Activated effector memory CD4-positive, alpha-beta T cell treated with Interleukin-2 at 50 U/mL for 16 hours (primary cell): Measurements from ENCODE around the gene ID2.
"Not testable (repeated sequence)": the region's sequence is repeated elsewhere in the genome, so short reads cannot be mapped to it uniquely, and the experiment has no call there.

Source experiments
- DNase-seq: peaks from one replicate; pipeline ENCODE4 v3.0.0-alpha.2; 2020

ID2 gene

GRCh38 chr2:8691859-8692437, 10.1 kb downstream of the ID2 start:
- no peak for DNase-seq

GRCh38 chr2:8692783-8693156, 10.9 kb downstream of the ID2 start:
- no peak for DNase-seq

GRCh38 chr2:8693157-8693821, 11.4 kb downstream of the ID2 start:
- no peak for DNase-seq

GRCh38 chr2:8694737-8695136, 12.9 kb downstream of the ID2 start:
- no peak for DNase-seq

GRCh38 chr2:8697190-8697589, 15.3 kb downstream of the ID2 start:
- no peak for DNase-seq

- no peak for DNase-seq
These were observed 18.0 kb downstream of the ID2 start for GRCh38 chr2:8699839-8700238.

GRCh38 chr2:8701681-8702379, 20.0 kb downstream of the ID2 start:
- no peak for DNase-seq

GRCh38 chr2:8704906-8705305, 23.1 kb downstream of the ID2 start:
- DNase-seq: no peak

- no peak for DNase-seq
These were observed 27.8 kb downstream of the ID2 start for GRCh38 chr2:8709611-8710010.

- DNase-seq: no peak
These were observed 29.1 kb downstream of the ID2 start for GRCh38 chr2:8710951-8711350.

GRCh38 chr2:8714283-8714682, 32.4 kb downstream of the ID2 start:
- DNase-seq: no peak

- DNase-seq: no peak
These were observed 33.1 kb downstream of the ID2 start for GRCh38 chr2:8714971-8715370.

GRCh38 chr2:8719528-8719927, 37.7 kb downstream of the ID2 start:
- no peak for DNase-seq

GRCh38 chr2:8720741-8721140, 38.9 kb downstream of the ID2 start:
- no peak for DNase-seq

- DNase-seq: no peak
These were observed 39.6 kb downstream of the ID2 start for GRCh38 chr2:8721410-8721809.

GRCh38 chr2:8722986-8723385, 41.1 kb downstream of the ID2 start:
- no peak for DNase-seq

- DNase-seq: no peak
These were observed 44.0 kb downstream of the ID2 start for GRCh38 chr2:8725838-8726237.

GRCh38 chr2:8728305-8729015, 46.6 kb downstream of the ID2 start:
- DNase-seq: no peak

- not testable (repeated sequence) for DNase-seq
These were observed 47.2 kb downstream of the ID2 start for GRCh38 chr2:8729101-8729500.

- no peak for DNase-seq
These were observed 48.1 kb downstream of the ID2 start for GRCh38 chr2:8729939-8730338.

GRCh38 chr2:8732601-8733000, 50.7 kb downstream of the ID2 start:
- DNase-seq: no peak
